Memory B cell (primary cell): ENCODE results near the gene FGF21.

Source experiments
- ATAC-seq: fragments of 150-1000 bp; cut with Tn5 transposase; 2 replicates; pipeline ENCODE4 v1.10.0; 2021; ENCODE audit warnings: low read depth, mild to moderate bottlenecking, moderate library complexity
- DNase-seq, 2 donors: peaks; one replicate each; pipeline ENCODE4 v3.0.0; 2022; ENCODE audit warnings: low spot score in 2 of 2
- H3K27ac Mint-ChIP-seq: one replicate; pipeline ENCODE4 v1.8.0; 2022; ENCODE audit warnings: mild to moderate bottlenecking, moderate library complexity, mixed read lengths
- H3K27me3 Mint-ChIP-seq: one replicate; pipeline ENCODE4 v1.8.0; 2022; ENCODE audit warnings: mixed read lengths
- H3K36me3 Mint-ChIP-seq: one replicate; pipeline ENCODE4 v1.8.0; 2022; ENCODE audit warnings: mild to moderate bottlenecking, mixed read lengths
- H3K4me1 Mint-ChIP-seq: one replicate; pipeline ENCODE4 v1.8.0; 2022; ENCODE audit warnings: mixed read lengths
- H3K4me3 Mint-ChIP-seq: one replicate; pipeline ENCODE4 v1.8.0; 2022; ENCODE audit warnings: mild to moderate bottlenecking, moderate library complexity, mixed read lengths
- H3K9me3 Mint-ChIP-seq: one replicate; pipeline ENCODE4 v1.8.0; 2022; ENCODE audit warnings: mixed read lengths

The FGF21 gene

DNA sequence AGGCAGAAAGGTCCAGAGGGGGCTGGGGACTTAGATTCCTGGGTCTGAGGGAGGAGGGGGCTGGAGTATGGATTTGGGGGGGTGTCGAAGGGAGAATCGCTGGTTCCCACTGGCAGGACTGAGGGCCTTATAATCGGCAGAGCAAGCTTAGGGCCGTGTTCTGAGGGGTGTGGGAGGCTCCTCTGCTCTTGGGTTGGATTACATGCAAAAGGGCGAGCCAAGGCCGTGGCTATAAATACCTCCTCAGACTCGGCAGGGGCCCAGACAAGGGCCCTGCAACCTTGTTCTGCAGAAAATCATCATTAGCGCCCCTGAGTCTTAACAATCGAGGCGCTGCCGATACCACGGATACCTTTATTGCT lies 35.1 kb upstream of the FGF21 start:
- H3K27me3 Mint-ChIP-seq: no peaks in the 10 kb centered on the region
- peaks cover 5% of the 10 kb centered on the region for H3K9me3 Mint-ChIP-seq
- ATAC-seq (peak; percentile 4), DNase-seq (no peak)
- H3K27ac Mint-ChIP-seq: peak overlapping the region; percentile 96
- H3K4me1 Mint-ChIP-seq: peaks cover 13% of the 10 kb centered on the region
- peak overlapping the region; percentile 97 for H3K4me3 Mint-ChIP-seq
- H3K36me3 Mint-ChIP-seq: peaks cover 5% of the 10 kb centered on the region

- Mint-ChIP-seq H3K36me3 (peaks cover 6% of the 10 kb centered on the region), H3K27me3 (no peaks in the 10 kb centered on the region), H3K4me1 (peaks cover 12% of the 10 kb centered on the region), H3K9me3 (peaks cover 7% of the 10 kb centered on the region), H3K4me3 (peak overlapping the region; percentile 97), H3K27ac (peak overlapping the region; percentile 96)
- DNase-seq: peak; percentile 77 to 81
- peak; percentile 81 for ATAC-seq
Measured at GRCh38 chr19:48720613-48721296, 34.6 kb upstream of the FGF21 start.

DNA sequence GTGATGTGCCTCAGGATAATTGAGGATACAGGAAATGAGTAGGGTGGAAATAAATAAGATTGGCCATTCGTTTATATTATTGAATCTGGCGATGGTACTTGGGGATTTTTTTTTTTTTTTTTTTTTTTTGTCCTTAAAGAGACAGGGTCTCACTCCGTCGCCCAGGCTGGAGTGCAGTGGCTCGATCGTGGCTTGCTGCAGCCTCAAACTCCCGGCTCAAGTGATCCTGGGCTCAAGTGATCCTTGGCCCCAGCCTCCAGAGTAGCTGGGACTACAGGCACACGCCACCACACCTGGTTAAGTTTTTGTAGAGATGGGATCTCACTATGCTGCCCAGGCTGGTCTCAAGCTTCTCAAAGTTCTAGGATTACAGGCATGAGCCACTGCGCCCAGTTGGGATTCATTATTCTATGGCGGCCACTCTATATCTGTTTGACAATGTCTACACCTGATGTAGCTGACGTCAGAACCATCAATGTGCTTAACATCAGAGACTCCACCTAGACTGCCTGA lies 33.1 kb upstream of the FGF21 start:
- H3K36me3 Mint-ChIP-seq: peaks cover 11% of the 10 kb centered on the region
- peaks cover 18% of the 10 kb centered on the region for H3K4me1 Mint-ChIP-seq
- DNase-seq: no peak
- no peak overlapping the region for H3K4me3 Mint-ChIP-seq
- no peaks in the 10 kb centered on the region for H3K27me3 Mint-ChIP-seq
- no peak overlapping the region for H3K27ac Mint-ChIP-seq
- ATAC-seq: no peak
- H3K9me3 Mint-ChIP-seq: peaks cover 12% of the 10 kb centered on the region

- DNase-seq (peak in 1 of 2 donors; percentile 66), ATAC-seq (peak; percentile 53)
- H3K27ac Mint-ChIP-seq: peak overlapping the region; percentile 75
- peaks cover 12% of the 10 kb centered on the region for H3K9me3 Mint-ChIP-seq
- peaks cover 18% of the 10 kb centered on the region for H3K4me1 Mint-ChIP-seq
- H3K4me3 Mint-ChIP-seq: peak overlapping the region; percentile 43
- H3K27me3 Mint-ChIP-seq: no peaks in the 10 kb centered on the region
- H3K36me3 Mint-ChIP-seq: peaks cover 13% of the 10 kb centered on the region
Measured at GRCh38 chr19:48724796-48725753, 30.2 kb upstream of the FGF21 start.

DNA sequence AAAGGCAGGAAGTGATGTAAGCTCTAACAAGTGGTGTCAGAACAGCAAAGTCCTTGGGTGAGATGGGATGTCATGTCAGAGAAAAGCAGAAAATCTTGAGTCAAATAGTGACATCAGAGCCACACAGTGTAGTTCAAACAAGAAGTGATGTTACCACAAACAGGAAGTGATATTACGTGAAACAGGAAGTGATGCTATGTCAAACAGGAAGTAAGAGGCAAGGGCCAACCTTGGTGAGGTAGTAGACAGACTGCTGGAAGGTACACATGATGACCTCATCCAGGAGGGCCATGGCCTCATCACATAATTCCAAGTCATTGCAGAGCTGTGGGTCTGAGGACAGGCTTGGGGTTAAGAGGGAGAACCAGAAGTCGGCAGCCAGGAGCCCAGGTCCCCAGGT lies 28.8 kb upstream of the FGF21 start:
- H3K9me3 Mint-ChIP-seq: peaks cover 12% of the 10 kb centered on the region
- DNase-seq: peak in 1 of 2 donors; percentile 44
- no peaks in the 10 kb centered on the region for H3K27me3 Mint-ChIP-seq
- peak overlapping the region; percentile 71 for H3K27ac Mint-ChIP-seq
- peaks cover 14% of the 10 kb centered on the region for H3K4me1 Mint-ChIP-seq
- ATAC-seq: peak; percentile 82
- peaks cover 13% of the 10 kb centered on the region for H3K36me3 Mint-ChIP-seq
- no peak overlapping the region for H3K4me3 Mint-ChIP-seq

- Mint-ChIP-seq H3K4me3 (no peak overlapping the region), H3K27me3 (no peaks in the 10 kb centered on the region), H3K27ac (no peak overlapping the region), H3K4me1 (peaks cover 14% of the 10 kb centered on the region), H3K36me3 (peaks cover 13% of the 10 kb centered on the region), H3K9me3 (peaks cover 12% of the 10 kb centered on the region)
- DNase-seq: no peak
- no peak for ATAC-seq
Measured at GRCh38 chr19:48728911-48729664, 26.2 kb upstream of the FGF21 start.

DNA sequence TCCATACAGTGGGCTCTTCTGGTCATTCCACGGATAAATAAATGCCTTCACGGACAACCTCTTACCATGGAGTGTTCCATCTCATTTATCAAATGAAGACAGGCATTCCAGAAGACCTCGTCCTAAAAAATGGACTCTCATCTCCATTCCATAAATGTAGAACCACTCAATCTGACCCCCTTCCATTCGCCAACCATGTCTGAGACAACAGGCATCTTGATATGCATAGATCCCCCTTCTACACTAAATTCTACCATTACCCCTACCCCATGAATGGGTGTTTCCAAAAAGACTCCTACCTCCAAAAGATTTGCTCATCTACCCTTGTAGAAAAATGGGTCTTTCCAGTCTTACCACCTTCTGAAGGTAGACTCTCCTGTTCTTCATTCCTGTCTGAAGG lies 23.9 kb upstream of the FGF21 start:
- no peak for ATAC-seq
- Mint-ChIP-seq H3K4me3 (no peak overlapping the region), H3K27me3 (no peaks in the 10 kb centered on the region), H3K4me1 (peaks cover 3% of the 10 kb centered on the region), H3K36me3 (peaks cover 5% of the 10 kb centered on the region), H3K9me3 (peaks cover 4% of the 10 kb centered on the region), H3K27ac (no peak overlapping the region)
- DNase-seq: no peak

- Mint-ChIP-seq H3K4me3 (no peak overlapping the region), H3K27ac (no peak overlapping the region), H3K27me3 (no peaks in the 10 kb centered on the region), H3K9me3 (peaks cover 1% of the 10 kb centered on the region), H3K36me3 (no peaks in the 10 kb centered on the region), H3K4me1 (peaks cover 3% of the 10 kb centered on the region)
- ATAC-seq: no peak
- DNase-seq: no peak
Measured at GRCh38 chr19:48734625-48735024, 20.7 kb upstream of the FGF21 start.

- Mint-ChIP-seq H3K36me3 (no peaks in the 10 kb centered on the region), H3K27ac (no peak overlapping the region), H3K4me1 (peaks cover 6% of the 10 kb centered on the region), H3K4me3 (no peak overlapping the region), H3K9me3 (peaks cover 1% of the 10 kb centered on the region), H3K27me3 (no peaks in the 10 kb centered on the region)
- DNase-seq (no peak), ATAC-seq (no peak)
Measured at GRCh38 chr19:48735031-48735615, 20.2 kb upstream of the FGF21 start.

DNA sequence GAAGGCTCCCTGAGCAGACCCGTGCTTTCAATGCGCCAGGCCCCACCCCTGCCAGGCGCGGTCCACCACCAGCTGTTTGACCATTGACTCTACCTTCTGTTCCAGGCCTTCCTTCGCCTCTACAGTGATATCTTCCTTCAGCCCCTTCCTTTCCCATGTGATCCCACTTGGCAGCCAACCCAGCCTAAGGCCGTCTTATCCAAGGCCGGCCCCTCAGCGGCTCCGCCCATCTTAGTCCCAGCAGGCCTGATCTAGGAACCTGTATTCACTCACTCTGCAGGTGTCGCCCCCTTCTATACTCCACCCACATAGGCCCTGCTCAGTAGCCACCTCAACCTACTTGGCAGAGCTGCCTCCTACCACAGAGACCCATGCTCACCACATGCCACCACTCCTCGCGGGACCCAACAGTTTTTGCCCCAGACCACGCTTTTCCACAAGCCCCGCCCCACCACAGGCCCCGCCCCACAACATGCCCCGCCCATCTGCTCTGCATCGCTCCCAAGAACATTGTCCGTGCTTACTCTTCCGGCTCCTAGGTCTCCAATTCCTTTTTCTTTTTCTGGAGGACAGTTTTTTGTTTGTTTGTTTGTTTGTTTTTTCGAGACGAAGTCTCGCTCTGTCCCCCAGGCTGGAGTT lies 17.8 kb upstream of the FGF21 start:
- Mint-ChIP-seq H3K4me1 (peaks cover 10% of the 10 kb centered on the region), H3K36me3 (no peaks in the 10 kb centered on the region), H3K27me3 (no peaks in the 10 kb centered on the region), H3K27ac (no peak overlapping the region), H3K4me3 (no peak overlapping the region), H3K9me3 (peaks cover 1% of the 10 kb centered on the region)
- no peak for DNase-seq
- ATAC-seq: no peak

DNA sequence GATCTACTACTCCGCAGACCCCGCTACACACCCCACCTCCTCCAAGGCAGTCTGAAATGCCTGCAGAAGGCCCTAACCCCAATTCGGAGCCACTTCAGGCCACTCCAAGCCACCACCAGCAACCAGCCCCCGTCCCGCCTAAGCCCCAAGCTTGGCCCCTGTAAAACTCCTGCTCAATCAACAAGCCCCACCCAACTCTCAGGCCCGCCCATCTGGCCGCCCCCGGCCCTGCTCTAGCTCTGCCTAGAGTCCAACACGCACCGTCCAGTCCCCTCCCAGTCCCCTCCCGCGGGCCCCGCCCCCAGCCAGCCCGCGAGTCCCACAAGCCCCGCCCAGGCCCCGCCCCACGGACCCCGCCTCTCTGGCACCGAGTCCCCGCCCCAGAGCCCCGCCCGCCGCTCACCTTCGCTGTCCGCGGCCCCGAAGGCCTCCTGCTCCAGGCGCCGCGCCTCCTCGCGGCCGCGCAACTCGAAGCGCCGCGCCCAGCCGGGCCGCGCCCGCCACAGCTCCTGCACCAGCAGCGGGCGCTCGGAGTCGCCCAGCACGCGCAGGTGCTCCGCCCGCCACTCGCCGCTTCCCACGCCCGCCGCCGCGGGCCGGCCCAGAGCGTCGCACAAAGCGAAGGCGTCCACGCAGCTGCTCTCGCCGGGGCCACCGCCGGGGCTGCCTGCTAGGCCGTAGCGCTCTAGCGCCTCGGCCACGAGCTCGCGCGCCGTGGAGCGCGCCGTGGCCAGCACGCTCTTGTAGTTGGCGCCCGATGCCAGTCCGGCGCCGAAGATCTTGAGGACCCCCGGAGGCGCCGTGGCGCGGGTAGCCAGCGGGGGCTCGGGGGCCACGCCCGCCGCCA lies 16.5 kb upstream of the FGF21 start:
- Mint-ChIP-seq H3K36me3 (no peaks in the 10 kb centered on the region), H3K27me3 (peaks cover 4% of the 10 kb centered on the region), H3K4me1 (peaks cover 10% of the 10 kb centered on the region), H3K9me3 (peaks cover 1% of the 10 kb centered on the region), H3K4me3 (peak overlapping the region; percentile 54), H3K27ac (no peak overlapping the region)
- DNase-seq: peak; percentile 75 to 78
- ATAC-seq: peak; percentile 89

DNA sequence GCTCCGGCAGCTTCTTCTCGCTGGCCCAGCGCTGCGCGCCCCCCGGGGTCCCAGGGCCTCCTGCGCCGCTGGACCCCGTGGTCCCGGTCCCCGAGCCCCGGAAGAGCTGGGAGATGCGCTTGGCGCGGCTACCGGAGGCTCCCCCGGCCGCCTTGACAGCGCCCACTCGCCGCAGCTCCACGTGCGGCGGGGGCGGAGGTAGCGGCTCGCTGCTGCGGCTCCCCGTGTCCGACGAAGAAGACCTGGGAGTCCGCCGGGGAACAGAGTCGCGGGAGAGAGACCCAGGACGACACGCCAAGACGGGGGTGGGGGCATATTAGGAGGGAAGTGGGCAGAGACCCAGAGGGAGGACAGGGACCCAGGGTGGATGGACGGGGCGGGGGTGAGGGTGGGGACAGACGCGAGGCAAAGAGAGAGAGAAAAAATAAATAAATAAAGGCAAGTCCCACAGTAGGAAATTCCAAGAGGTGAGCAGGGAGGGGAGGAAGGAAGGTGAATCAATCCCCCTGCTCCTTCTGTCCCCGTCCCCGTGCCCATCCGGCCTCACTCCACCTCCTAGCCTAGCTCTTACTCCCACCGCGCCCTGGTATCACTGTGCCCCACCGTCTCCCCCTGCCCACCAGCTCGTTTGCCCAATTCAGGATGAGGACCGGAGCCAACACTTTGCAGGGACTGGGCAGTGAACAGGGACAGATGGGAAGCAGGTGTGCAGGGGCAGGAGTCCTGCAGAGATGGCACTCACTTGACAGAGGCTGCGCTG lies 15.7 kb upstream of the FGF21 start:
- H3K27ac Mint-ChIP-seq: no peak overlapping the region
- peaks cover 10% of the 10 kb centered on the region for H3K4me1 Mint-ChIP-seq
- H3K27me3 Mint-ChIP-seq: peaks cover 8% of the 10 kb centered on the region
- peak overlapping the region; percentile 50 for H3K4me3 Mint-ChIP-seq
- no peaks in the 10 kb centered on the region for H3K36me3 Mint-ChIP-seq
- ATAC-seq: no peak
- DNase-seq: no peak
- peaks cover 1% of the 10 kb centered on the region for H3K9me3 Mint-ChIP-seq
